IMR-90 (cell line): ENCODE measurements around the gene DMXL1. TPM values are rescaled to one million over a fixed set of nuclear protein-coding genes. Genes with fewer than 3 reads are reported as not detected.

Experiments used
- ATAC-seq: fragments of 200-7000 bp; cut with Tn5 transposase; 2 replicates; pipeline ENCODE4 v1.9.1; 2020; ENCODE audit warnings: low read depth, mild to moderate bottlenecking, moderate library complexity
- BruUV-seq: library from RNA; stranded (reverse); fragments of 400-500 nt; replicated peaks from 2 replicates; lab custom pipeline; 2021; lab: Mats Ljungman, UMichigan
- CTCF ChIA-PET: fragments of 300-600 bp; formaldehyde crosslinking; extraction: SDS; loops from one replicate; lab custom pipeline; 2021; ENCODE audit warnings: antibody characterized with exemption; lab: Yijun Ruan, JAX
- POLR2A ChIA-PET: fragments of 300-600 bp; sonication (Branson Sonifier 250); formaldehyde crosslinking; loops from one replicate; lab custom pipeline; 2022; ENCODE audit warnings: antibody characterized with exemption; ENCODE audit not compliant: unreplicated experiment; lab: Charles Lee
- DNase-seq: peaks from one replicate; pipeline ENCODE4 v3.0.0; 2013
- H2AFZ ChIP-seq: replicated peaks from 2 replicates; pipeline ENCODE3; 2013; ENCODE audit warnings: low read length, mild to moderate bottlenecking; ENCODE audit not compliant: poor library complexity
- H2AK5ac ChIP-seq: 2 replicates; pipeline ENCODE4 v1.6.1; 2013; ENCODE audit warnings: low read depth, low read length, inconsistent platforms
- H2AK9ac ChIP-seq: replicated peaks from 2 replicates; pipeline ENCODE3; 2013; ENCODE audit warnings: mild to moderate bottlenecking, low read depth, low read length, moderate library complexity; ENCODE audit not compliant: poor library complexity
- H2BK120ac ChIP-seq: 2 replicates; pipeline ENCODE4 v1.6.1; 2013; ENCODE audit warnings: low read depth, low read length, inconsistent platforms
- H2BK15ac ChIP-seq: 3 replicates; pipeline ENCODE4 v1.6.1; 2013; ENCODE audit warnings: low read depth, low read length, inconsistent platforms
- H2BK20ac ChIP-seq: 2 replicates; pipeline ENCODE4 v1.6.1; 2013; ENCODE audit warnings: low read depth, mild to moderate bottlenecking, inconsistent platforms, low read length, moderate library complexity
- H2BK5ac ChIP-seq: 2 replicates; pipeline ENCODE4 v1.6.1; 2013; ENCODE audit warnings: mild to moderate bottlenecking, low read depth, low read length, inconsistent platforms; ENCODE audit not compliant: poor library complexity, severe bottlenecking
- H3K14ac ChIP-seq: replicated peaks from 2 replicates; pipeline ENCODE4 v1.6.1; 2013; ENCODE audit warnings: low read depth, low read length, inconsistent platforms
- H3K18ac ChIP-seq: 2 replicates; pipeline ENCODE4 v1.6.1; 2013; ENCODE audit warnings: low read depth, low read length, control low read depth
- H3K23ac ChIP-seq: 2 replicates; pipeline ENCODE4 v1.6.1; 2013; ENCODE audit warnings: low read depth, low read length, inconsistent platforms
- H3K27ac ChIP-seq: 2 replicates; pipeline ENCODE4 v1.5.1; 2013; ENCODE audit warnings: mild to moderate bottlenecking, control low read depth, low read length; ENCODE audit not compliant: insufficient read depth
- H3K27me3 ChIP-seq: 2 replicates; pipeline ENCODE4 v1.6.1; 2013; ENCODE audit warnings: low read length; ENCODE audit not compliant: control insufficient read depth, insufficient read depth
- H3K36me3 ChIP-seq: 2 replicates; pipeline ENCODE4 v1.6.1; 2013; ENCODE audit warnings: low read length, mixed read lengths; ENCODE audit not compliant: control insufficient read depth, insufficient read depth
- H3K4ac ChIP-seq: 2 replicates; pipeline ENCODE4 v1.6.1; 2013; ENCODE audit warnings: low read depth, low read length, inconsistent platforms
- H3K4me1 ChIP-seq: 2 replicates; pipeline ENCODE4 v1.6.1; 2013; ENCODE audit warnings: low read length, mixed read lengths; ENCODE audit not compliant: control insufficient read depth, insufficient read depth
- H3K4me2 ChIP-seq: 2 replicates; pipeline ENCODE4 v1.6.1; 2013; ENCODE audit warnings: low read depth, mild to moderate bottlenecking, control low read depth, low read length, moderate library complexity
- H3K4me3 ChIP-seq: 2 replicates; pipeline ENCODE4 v1.5.1; 2013; ENCODE audit warnings: low read depth, mild to moderate bottlenecking, control low read depth, low read length, moderate library complexity; ENCODE audit not compliant: insufficient read depth
- H3K56ac ChIP-seq: 2 replicates; pipeline ENCODE4 v1.6.1; 2013; ENCODE audit warnings: low read length, inconsistent platforms; ENCODE audit not compliant: insufficient read depth; ENCODE audit errors: extremely low read depth
- H3K79me1 ChIP-seq, 2 experiments: 2 replicates each; pipeline ENCODE4 v1.6.1; 2013; ENCODE audit warnings: low read length in 2 of 2, inconsistent platforms in 1 of 2, low read depth in 1 of 2
- H3K9ac ChIP-seq: 2 replicates; pipeline ENCODE4 v1.6.1; 2013; ENCODE audit warnings: low read depth, low read length, control low read depth
- H3K9me1 ChIP-seq: 2 replicates; pipeline ENCODE4 v1.6.1; 2013; ENCODE audit warnings: low read length, inconsistent platforms; ENCODE audit not compliant: insufficient read depth
- H3K9me3 ChIP-seq: 2 replicates; pipeline ENCODE4 v1.6.1; 2013; ENCODE audit warnings: low read length; ENCODE audit not compliant: control insufficient read depth, insufficient read depth
- H4K20me1 ChIP-seq: 2 replicates; pipeline ENCODE4 v1.6.1; 2013; ENCODE audit warnings: low read length, inconsistent platforms; ENCODE audit not compliant: insufficient read depth
- H4K5ac ChIP-seq: 2 replicates; pipeline ENCODE4 v1.6.1; 2013; ENCODE audit warnings: mild to moderate bottlenecking, low read depth, low read length, control low read depth
- H4K8ac ChIP-seq, 2 experiments: 2 replicates each; pipeline ENCODE4 v1.6.1; 2013; ENCODE audit warnings: low read depth in 2 of 2, low read length in 2 of 2, control low read depth in 1 of 2, inconsistent platforms in 1 of 2
- H4K91ac ChIP-seq: 2 replicates; pipeline ENCODE4 v1.6.1; 2013; ENCODE audit warnings: low read depth, low read length, inconsistent platforms; ENCODE audit not compliant: insufficient read depth
- BHLHE40 ChIP-seq: fragments of 150-350 bp; IDR thresholded peaks from 2 replicates; pipeline ENCODE4 v1.6.1; 2016; ENCODE audit warnings: mild to moderate bottlenecking, low read depth, low read length
- CEBPB ChIP-seq: IDR thresholded peaks from 2 replicates; pipeline ENCODE4 v1.6.1; 2012; ENCODE audit warnings: low read depth, low read length, improper control_type of control experiment
- CHD1 ChIP-seq: IDR thresholded peaks from 2 replicates; pipeline ENCODE4 v1.6.1; 2012; ENCODE audit warnings: low read depth, low read length, improper control_type of control experiment
- ELK1 ChIP-seq: fragments of 150-350 bp; IDR thresholded peaks from 2 replicates; pipeline ENCODE4 v1.6.1; 2016; ENCODE audit warnings: low read depth, mild to moderate bottlenecking, low read length, moderate library complexity, borderline replicate concordance
- FOS ChIP-seq: fragments of 150-350 bp; IDR thresholded peaks from 2 replicates; pipeline ENCODE4 v1.6.1; 2016; ENCODE audit warnings: low read depth, low read length
- MAFK ChIP-seq: IDR thresholded peaks from 2 replicates; pipeline ENCODE4 v1.6.1; 2012; ENCODE audit warnings: low read depth, low read length, improper control_type of control experiment
- MAZ ChIP-seq: IDR thresholded peaks from 2 replicates; pipeline ENCODE4 v1.6.1; 2012; ENCODE audit warnings: low read depth, mild to moderate bottlenecking, low read length, improper control_type of control experiment, moderate library complexity, borderline replicate concordance
- MXI1 ChIP-seq: IDR thresholded peaks from 2 replicates; pipeline ENCODE4 v1.6.1; 2012; ENCODE audit warnings: low read depth, mild to moderate bottlenecking, low read length, moderate library complexity, borderline replicate concordance
- NFE2L2 ChIP-seq: fragments of 150-350 bp; IDR thresholded peaks from 2 replicates; pipeline ENCODE4 v1.6.1; 2016; ENCODE audit warnings: low read depth, mild to moderate bottlenecking, low read length
- POLR2A ChIP-seq: IDR thresholded peaks from 2 replicates; pipeline ENCODE4 v1.6.1; 2012; ENCODE audit warnings: mild to moderate bottlenecking, low read depth, low read length
- RAD21 ChIP-seq: IDR thresholded peaks from 2 replicates; pipeline ENCODE4 v1.6.1; 2012; ENCODE audit warnings: low read length, improper control_type of control experiment
- RCOR1 ChIP-seq: IDR thresholded peaks from 2 replicates; pipeline ENCODE4 v1.6.1; 2012; ENCODE audit warnings: mild to moderate bottlenecking, low read length, improper control_type of control experiment; ENCODE audit not compliant: insufficient replicate concordance
- RFX5 ChIP-seq: IDR thresholded peaks from 2 replicates; pipeline ENCODE4 v1.8.0; 2012; ENCODE audit warnings: low read depth, mild to moderate bottlenecking, low read length, moderate library complexity
- USF2 ChIP-seq: fragments of 150-350 bp; IDR thresholded peaks from 2 replicates; pipeline ENCODE4 v1.6.1; 2017; ENCODE audit warnings: mild to moderate bottlenecking, antibody characterized with exemption, low read length, low read depth
- WGBS, 2 experiments: methylation state at CpG; one replicate each; pipeline versions ENCODE4 v1.1.5 to v1.1.7; 2013; ENCODE audit warnings: missing lambda C conversion rate in 2 of 2; ENCODE audit not compliant: insufficient read length in 1 of 2; ENCODE audit errors: extremely low coverage in 2 of 2; 5-methylcytosine and 5-hydroxymethylcytosine counted together
- dilution Hi-C: fragments of 300-500 bp; cut with HindIII; formaldehyde crosslinking; loops from one replicate; pipeline ENCODE4 v1.14.3; 2018; ENCODE audit warnings: low sequenced_read_pairs; ENCODE audit not compliant: unreplicated experiment
- in situ Hi-C: fragments of 300-500 bp; cut with MboI; formaldehyde crosslinking; loops from 3 replicates; pipeline ENCODE4 v1.14.3; 2019; ENCODE audit warnings: low sequenced_read_pairs, inconsistent platforms, mixed read lengths
- intact Hi-C: fragments of 100-400 bp; cut with micrococcal nuclease; formaldehyde crosslinking; loops from 2 replicates; pipeline ENCODE4 v1.10.0; 2022
- polyA plus RNA-seq, 3 experiments: library from polyadenylated mRNA; depleted of rRNA; stranded (reverse); fragments of >200 nt; gene quantifications; 2 replicates each; pipeline ENCODE4 v1.2.3, GENCODE V29; 2012; ENCODE audit warnings: low replicate concordance in 1 of 3
- total RNA-seq: library from RNA; depleted of rRNA; stranded (reverse); fragments of >200 nt; gene quantifications from 2 replicates; pipeline ENCODE4 v1.2.3, GENCODE V29; 2012
- TF ChIP-seq, protein P1 (sequence below): conservative IDR thresholded peaks from 2 replicates; pipeline ENCODE4 v1.5.1; 2012; ENCODE audit warnings: mild to moderate bottlenecking, low read depth, low read length, improper control_type of control experiment

The DMXL1 gene
- total and polyA plus RNA-seq, 2 of the 4 experiments (the other 2 are of a cell fraction): 8.1 to 21.5 TPM

- no peak overlapping the region for H3K4ac ChIP-seq
- dilution Hi-C loops (no loop called here), intact Hi-C loops (loop anchor here (5.0 kb wide), 1 partner anchor 40 kb away; no protein-coding TSS in a partner anchor), in situ Hi-C loops (no loop called here)
- H4K91ac ChIP-seq: no peak overlapping the region
- ChIA-PET CTCF (no interaction called here), POLR2A (no interaction called here)
- no TSS peak for BruUV-seq
- no peaks in the 10 kb centered on the region for H3K27me3 ChIP-seq
- H4K8ac ChIP-seq: no peak overlapping the region
- no CpG with 5 or more reads among the region's 1 CpG for WGBS, 2 experiments
- no peak for TF ChIP-seq FOS
- TF ChIP-seq ELK1: no peak
- no peak for TF ChIP-seq MAZ
- TF ChIP-seq MAFK: no peak
- TF ChIP-seq, protein P1, sequence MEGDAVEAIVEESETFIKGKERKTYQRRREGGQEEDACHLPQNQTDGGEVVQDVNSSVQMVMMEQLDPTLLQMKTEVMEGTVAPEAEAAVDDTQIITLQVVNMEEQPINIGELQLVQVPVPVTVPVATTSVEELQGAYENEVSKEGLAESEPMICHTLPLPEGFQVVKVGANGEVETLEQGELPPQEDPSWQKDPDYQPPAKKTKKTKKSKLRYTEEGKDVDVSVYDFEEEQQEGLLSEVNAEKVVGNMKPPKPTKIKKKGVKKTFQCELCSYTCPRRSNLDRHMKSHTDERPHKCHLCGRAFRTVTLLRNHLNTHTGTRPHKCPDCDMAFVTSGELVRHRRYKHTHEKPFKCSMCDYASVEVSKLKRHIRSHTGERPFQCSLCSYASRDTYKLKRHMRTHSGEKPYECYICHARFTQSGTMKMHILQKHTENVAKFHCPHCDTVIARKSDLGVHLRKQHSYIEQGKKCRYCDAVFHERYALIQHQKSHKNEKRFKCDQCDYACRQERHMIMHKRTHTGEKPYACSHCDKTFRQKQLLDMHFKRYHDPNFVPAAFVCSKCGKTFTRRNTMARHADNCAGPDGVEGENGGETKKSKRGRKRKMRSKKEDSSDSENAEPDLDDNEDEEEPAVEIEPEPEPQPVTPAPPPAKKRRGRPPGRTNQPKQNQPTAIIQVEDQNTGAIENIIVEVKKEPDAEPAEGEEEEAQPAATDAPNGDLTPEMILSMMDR: no peak
- no peak for TF ChIP-seq RFX5
- TF ChIP-seq CHD1: no peak
- TF ChIP-seq RAD21: no peak
- no peak for TF ChIP-seq POLR2A
- no peak for TF ChIP-seq USF2
- TF ChIP-seq RCOR1: no peak
- TF ChIP-seq CEBPB: no peak
- no peak for TF ChIP-seq BHLHE40
- no peak for TF ChIP-seq NFE2L2
- no peak for TF ChIP-seq MXI1
- no peaks in the 10 kb centered on the region for H3K9me1 ChIP-seq
- no peaks in the 10 kb centered on the region for H4K20me1 ChIP-seq
- H3K56ac ChIP-seq: no peak overlapping the region
- no peak overlapping the region for H3K27ac ChIP-seq
- H3K23ac ChIP-seq: no peak overlapping the region
- no peaks in the 10 kb centered on the region for H3K79me1 ChIP-seq
- no peak overlapping the region for H2AK5ac ChIP-seq
- H2BK15ac ChIP-seq: no peak overlapping the region
- H3K4me2 ChIP-seq: no peak overlapping the region
- ATAC-seq (no peak), DNase-seq (no peak)
- H3K4me1 ChIP-seq: no peaks in the 10 kb centered on the region
- no peak overlapping the region for H2AFZ ChIP-seq
- no peak overlapping the region for H3K18ac ChIP-seq
- no peak overlapping the region for H2BK5ac ChIP-seq
- H3K9ac ChIP-seq: no peak overlapping the region
- H3K36me3 ChIP-seq: peaks cover 2% of the 10 kb centered on the region; the same call in 1 of the 2 replicates
- no peak overlapping the region for H2BK20ac ChIP-seq
- H4K5ac ChIP-seq: no peak overlapping the region
- no peak overlapping the region for H2BK120ac ChIP-seq
- H3K9me3 ChIP-seq: no peaks in the 10 kb centered on the region
- no peak overlapping the region for H2AK9ac ChIP-seq
- no peak overlapping the region for H3K4me3 ChIP-seq
- H3K14ac ChIP-seq: no peak overlapping the region
Measured at GRCh38 chr5:119207105-119207504, 136.2 kb downstream of the DMXL1 start.
